ENCODE data around the gene PROX1.

Gene PROX1, protein sequence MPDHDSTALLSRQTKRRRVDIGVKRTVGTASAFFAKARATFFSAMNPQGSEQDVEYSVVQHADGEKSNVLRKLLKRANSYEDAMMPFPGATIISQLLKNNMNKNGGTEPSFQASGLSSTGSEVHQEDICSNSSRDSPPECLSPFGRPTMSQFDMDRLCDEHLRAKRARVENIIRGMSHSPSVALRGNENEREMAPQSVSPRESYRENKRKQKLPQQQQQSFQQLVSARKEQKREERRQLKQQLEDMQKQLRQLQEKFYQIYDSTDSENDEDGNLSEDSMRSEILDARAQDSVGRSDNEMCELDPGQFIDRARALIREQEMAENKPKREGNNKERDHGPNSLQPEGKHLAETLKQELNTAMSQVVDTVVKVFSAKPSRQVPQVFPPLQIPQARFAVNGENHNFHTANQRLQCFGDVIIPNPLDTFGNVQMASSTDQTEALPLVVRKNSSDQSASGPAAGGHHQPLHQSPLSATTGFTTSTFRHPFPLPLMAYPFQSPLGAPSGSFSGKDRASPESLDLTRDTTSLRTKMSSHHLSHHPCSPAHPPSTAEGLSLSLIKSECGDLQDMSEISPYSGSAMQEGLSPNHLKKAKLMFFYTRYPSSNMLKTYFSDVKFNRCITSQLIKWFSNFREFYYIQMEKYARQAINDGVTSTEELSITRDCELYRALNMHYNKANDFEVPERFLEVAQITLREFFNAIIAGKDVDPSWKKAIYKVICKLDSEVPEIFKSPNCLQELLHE

GRCh38 chr1:213987927-213988506 lies at the start of gene PROX1:
Gene PROX1, plus strand, starts transcription at chr1:213987973. Its CDS starts 8,563 bp downstream, at chr1:213996536.
- no peak for DNase-seq

DNA sequence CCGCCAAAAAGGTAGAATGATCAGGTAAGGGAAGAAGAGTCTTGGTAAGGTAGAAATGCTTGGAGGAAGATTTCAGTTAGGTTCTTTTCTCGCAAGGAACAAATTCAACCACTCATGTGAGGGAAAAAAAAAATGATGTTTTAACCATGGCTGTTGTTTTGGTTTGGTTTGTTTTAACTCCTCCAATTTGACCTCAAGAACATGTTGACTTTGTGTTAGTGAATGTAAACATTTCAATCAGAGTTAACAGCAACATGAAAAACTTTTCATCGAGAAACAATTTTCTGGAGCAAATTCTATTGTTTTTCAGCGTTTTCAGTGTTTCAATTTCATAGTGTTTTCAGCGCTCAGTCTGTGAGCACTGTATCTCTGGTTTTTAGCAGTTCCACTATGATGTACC lies 49.0 kb upstream of the PROX1 start:
- DNase-seq = no peak

GRCh38 chr1:213939888-213940287 lies 47.9 kb upstream of the PROX1 start:
- DNase-seq = no peak

DNA sequence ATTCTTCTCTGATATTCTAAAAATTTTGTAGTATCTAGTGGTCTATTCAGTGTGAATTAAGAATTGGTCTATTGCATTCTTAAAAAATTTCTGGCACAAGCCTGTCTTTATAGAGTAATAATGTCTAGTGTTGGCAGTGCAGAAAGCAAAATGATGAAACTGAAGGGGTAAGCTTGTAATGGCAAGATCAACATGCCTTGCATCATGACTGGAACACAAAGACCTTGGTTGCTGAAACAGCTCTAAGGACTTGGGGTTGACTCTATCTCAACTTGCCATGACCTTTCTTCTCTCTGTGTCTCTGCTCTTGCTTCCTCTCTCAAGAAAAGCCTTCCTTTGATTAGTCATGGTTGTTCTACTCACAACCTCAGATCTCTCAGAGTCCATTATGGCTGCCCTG lies 46.8 kb upstream of the PROX1 start:
- DNase-seq = no peak

DNA sequence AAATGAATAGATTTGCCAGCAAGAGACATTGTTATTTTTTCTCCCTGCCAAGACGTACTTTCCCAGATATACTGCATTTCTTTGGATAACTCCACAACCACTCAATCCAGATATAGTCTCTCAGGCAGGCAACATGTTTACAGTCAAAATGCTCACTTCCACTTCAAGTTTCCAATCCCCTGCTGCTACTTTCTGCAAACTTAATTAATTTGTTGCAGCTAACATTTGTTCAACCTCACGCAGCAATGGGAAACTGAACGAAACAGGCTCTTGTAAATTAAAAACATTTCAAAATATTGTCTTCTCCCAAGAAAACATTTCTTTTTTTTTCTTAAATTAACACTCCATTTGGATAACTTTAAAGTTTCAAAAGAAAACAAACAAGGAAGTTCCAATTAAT lies 45.7 kb upstream of the PROX1 start:
- no peak for DNase-seq

GRCh38 chr1:213947200-213947801 lies 40.5 kb upstream of the PROX1 start:
- DNase-seq = no peak

DNA sequence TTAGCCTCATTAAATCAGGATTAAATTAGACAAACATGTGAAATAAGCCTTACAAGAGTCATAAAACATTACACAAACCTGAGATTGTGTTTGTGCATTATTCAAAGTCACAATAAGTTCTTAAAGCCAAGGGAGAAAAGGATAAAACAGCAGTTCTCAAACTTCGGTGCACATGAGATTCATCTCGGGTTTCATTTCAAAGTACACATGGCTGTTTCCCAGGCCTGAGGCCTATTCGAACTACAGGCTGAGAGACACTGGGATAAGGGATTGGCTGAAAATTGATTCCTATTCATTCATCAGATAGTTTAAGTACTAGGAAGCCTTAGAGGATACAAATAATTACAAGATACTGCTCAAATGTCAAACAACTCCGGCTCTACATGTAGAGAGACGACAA lies 35.9 kb upstream of the PROX1 start:
- no peak for DNase-seq

DNA sequence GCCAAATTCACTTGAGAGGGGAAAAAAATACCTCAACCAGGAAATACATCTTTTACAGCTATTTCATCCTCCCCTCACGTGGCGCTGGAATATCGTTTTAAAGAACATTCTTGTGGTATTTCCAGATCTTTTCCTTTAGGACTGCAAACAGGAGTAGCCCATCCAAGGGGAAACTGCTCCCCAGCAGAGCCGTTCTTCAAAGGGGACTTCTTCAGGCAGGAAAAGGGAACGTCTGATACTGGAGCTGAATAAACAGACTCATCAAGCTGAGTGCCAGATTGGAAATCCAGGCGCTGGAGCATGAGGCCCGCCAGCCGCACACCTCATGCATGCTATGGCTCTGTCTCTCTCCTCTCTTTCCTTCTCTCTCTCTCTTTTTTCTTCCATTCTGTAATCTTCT lies 34.0 kb upstream of the PROX1 start:
- no peak for DNase-seq

DNA sequence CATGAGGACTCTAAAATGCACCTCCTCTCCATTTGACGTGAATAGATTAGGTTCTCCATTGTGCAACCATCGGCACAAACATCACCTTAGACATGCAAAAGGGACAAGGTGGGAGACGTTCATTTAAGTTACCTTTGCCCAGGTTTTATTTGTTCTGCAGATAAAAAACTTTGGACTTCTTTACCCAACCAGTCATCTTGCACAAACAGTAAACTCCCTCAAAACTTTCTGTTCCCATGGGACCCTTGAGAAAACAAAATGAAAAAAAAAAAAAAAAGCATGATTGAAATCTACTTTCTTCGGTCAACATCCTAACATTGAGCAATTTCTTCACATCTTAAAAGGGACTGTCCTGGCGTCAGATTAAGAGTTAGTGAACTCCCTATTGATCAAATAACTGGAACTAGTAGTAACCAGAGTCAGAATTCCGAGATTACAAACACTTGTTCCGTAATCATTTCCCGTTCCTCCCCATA lies 31.4 kb upstream of the PROX1 start:
- no peak for DNase-seq

DNA sequence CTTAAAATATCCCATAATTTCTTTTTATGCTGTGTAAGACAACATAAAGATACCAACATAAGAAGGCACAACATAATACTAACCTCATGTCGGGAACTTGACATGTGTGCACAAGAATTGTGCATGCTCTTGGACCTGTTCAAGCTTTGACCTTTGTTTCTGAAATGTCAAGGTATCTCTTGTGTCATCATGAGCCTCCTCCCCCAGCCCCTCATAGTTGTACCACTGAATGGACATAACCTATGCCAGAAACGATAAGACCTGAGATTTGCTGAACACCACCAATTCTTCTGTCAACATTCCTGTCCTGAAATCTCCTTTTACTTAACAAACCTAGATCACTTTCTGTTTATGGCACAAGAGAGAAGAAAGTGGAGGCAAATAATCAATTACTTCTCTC lies 29.4 kb upstream of the PROX1 start:
- DNase-seq = no peak

- no peak for DNase-seq
Observed at GRCh38 chr1:213960963-213961362, 26.8 kb upstream of the PROX1 start.

DNA sequence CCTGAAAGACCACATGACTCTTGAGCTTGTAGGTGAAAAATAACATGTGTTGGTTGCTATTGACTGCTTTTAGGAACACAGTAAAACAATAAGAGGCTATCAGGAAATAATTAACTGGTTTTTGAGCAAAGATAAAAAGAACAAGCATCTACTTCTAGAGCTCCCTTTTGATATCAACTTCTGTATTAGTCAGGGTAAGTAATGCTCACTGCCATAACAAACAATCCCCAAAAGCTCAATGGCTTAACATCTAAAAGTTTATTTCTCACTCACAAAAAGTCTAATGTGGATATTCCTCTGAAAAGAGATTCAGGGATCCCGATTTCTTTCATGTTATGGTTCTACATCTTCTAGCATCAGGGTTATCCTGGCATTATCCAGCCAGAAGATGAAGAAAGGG lies 25.3 kb upstream of the PROX1 start:
- no peak for DNase-seq

DNA sequence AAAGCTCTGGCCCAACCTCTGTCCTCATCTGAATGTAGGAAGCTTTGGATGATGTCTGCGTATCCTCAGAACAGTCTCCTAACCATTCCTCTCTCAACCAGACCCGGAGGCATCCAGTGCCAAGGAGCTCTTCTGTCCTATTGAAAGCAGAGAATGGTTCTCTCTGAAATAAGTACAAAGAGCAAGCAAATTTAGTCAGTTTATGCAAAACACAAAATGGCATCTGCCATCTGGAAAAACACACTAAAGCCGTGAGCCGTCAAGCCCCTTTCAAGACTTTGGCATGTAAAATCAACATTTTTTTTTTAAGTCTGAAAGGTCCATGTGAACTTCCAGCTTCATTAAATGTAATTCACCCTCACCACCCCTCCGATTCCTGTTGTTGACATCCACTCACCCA lies 21.7 kb upstream of the PROX1 start:
- no peak for DNase-seq

- DNase-seq = no peak
Observed at GRCh38 chr1:213968146-213968825, 19.5 kb upstream of the PROX1 start.

DNA sequence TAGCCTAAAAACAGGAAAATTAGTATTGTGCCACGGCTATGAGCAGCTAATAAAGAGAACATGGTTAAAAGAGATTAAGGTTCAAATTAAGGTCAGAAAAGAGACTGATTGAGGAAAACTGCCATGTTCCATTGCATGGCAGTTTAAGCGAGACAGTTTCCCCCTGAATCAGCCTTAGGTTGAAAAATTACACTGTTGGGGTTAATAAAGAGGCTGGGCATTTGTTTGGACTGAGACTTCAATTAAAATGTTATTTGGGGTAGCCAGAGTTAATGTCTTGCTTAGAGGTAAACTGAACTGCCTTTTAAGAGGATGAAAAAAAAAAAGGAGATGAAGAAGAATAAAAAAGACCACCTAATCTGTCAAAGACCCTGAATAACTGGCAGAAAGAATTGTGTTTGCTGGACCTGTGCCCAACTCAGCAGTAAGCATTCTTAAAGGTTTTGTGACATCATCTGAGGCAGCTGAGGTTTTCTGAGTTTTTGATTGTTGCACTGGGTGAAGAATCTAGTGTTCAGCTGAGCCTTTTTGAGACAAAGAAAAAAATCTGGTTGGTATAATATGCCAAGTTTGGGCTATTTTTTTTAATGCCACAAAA lies 17.7 kb upstream of the PROX1 start:
- DNase-seq = no peak

- no peak for DNase-seq
Observed at GRCh38 chr1:213972141-213972540, 15.6 kb upstream of the PROX1 start.

GRCh38 chr1:213973129-213973528 lies 14.6 kb upstream of the PROX1 start:
- no peak for DNase-seq

GRCh38 chr1:213976665-213977485 lies 10.9 kb upstream of the PROX1 start:
- DNase-seq = no peak

DNA sequence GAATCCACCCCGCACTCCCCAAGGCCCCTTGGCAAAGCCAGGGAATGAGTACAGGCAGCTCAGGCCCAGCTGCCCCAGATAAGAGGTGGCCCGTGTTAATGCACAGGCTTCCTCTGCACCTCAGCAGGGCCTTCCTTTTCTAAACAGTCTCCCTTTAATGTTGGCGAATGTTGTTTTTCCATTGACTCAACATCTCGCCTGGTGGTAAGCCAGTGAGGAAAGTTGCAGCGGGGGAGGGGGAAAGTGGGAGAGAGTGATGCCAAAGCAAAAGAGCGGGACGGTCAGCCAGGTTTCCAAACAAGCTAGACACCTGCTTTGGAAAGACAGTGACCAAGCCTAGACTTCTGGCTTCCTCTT lies 10.3 kb upstream of the PROX1 start:
- DNase-seq = no peak

GRCh38 chr1:213977909-213978308 lies 9.9 kb upstream of the PROX1 start:
- DNase-seq = no peak

DNA sequence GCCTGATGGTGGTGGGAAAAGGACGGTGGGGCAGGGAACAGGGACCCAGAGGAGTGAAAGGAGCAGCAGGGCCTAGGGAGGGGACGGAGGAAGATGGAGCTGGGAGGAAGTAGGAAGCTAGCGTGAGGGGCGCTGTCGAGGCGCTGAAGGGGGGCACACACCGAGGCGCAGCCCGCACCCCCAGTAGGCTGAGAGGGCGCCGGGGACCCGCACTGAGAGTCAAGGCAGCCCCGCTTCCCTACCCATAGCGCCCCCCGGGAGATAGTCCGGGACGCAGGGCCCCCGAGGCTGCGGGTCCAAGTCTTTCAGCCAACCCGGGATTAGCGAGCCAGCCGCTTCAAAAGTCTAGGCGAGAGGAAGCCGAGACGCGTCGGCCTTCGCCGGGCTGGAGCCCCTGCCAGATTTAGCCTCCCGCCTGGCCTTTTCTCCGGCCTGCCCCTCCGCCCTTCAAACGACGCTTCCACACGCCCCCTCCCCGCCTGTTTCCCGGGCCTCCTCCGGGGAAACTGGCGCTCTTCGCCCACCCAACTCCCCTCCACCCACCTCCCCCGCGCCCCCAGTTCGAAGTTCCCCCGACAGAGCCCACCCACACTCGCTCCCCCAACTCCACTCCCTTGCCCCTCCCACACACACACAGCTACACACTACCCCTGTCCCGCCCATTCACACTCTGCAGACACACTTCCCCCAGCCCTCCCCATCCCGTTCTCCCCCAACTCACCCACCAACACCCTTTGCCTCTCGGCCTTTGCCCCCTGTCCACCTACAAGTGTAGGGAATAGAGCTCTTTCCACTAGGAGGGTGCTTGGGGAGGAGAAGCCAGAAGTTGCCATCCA lies 7.8 kb upstream of the PROX1 start:
- no peak for DNase-seq

Data from NCI-H1048 (cell line).